ENCODE data around the gene VPS13A. TPM values are rescaled to one million over a fixed set of nuclear protein-coding genes. Genes with fewer than 3 reads are reported as not detected.

Gene VPS13A
- total RNA-seq, 1 experiment from 2014 or later, result 52.8 TPM

- peaks cover 4 to 9% of the 10 kb centered on the region in 2 experiments; a peak in 2 of 4 replicates for H3K36me3 ChIP-seq (ENCODE audit: control insufficient read depth in 1 of 2, insufficient read depth in 2 of 2, low read length in 2 of 2)
- H3K27me3 ChIP-seq (ENCODE audit: insufficient read depth, low read length), result no peaks in the 10 kb centered on the region
- peaks cover 0 to 9% of the 10 kb centered on the region in 2 experiments; a peak in 1 of 4 replicates for H3K4me1 ChIP-seq (ENCODE audit: control insufficient read depth in 1 of 2, insufficient read depth in 2 of 2, low read length in 2 of 2)
- intact Hi-C loops (cut with micrococcal nuclease), result no loop called here
- no peak overlapping the region for H3K9ac ChIP-seq (ENCODE audit: low read length)
- no TSS peak for BruUV-seq (replicated peaks)
- TF ChIP-seq EZH2phosphoT487 (IDR thresholded peaks at IDR 0.05; ENCODE audit: borderline replicate concordance) (no peak), YY1 (IDR thresholded peaks at IDR 0.05; ENCODE audit: extremely low read depth, insufficient replicate concordance, low read depth, low read length) (no peak), RAD21 (IDR thresholded peaks at IDR 0.05; ENCODE audit: low read depth) (no peak), MAX (IDR thresholded peaks at IDR 0.05) (no peak), ATF3 (IDR thresholded peaks at IDR 0.05) (no peak), SIN3A (IDR thresholded peaks at IDR 0.05; ENCODE audit: low read depth) (no peak), TCF7L2 (IDR thresholded peaks at IDR 0.05; ENCODE audit: borderline replicate concordance, extremely low read depth, insufficient read depth, insufficient read length) (no peak), CTCF (IDR thresholded peaks at IDR 0.05 in 2 of 3, conservative IDR thresholded peaks at IDR 0.05 in 1 of 3; ENCODE audit: borderline replicate concordance in 1 of 3, insufficient read depth in 1 of 3, low read depth in 2 of 3, low read length in 2 of 3) (no peak), SP1 (IDR thresholded peaks at IDR 0.05; ENCODE audit: low read depth) (no peak), FOSL1 (IDR thresholded peaks at IDR 0.05; ENCODE audit: low read depth) (no peak), REST (IDR thresholded peaks at IDR 0.05; ENCODE audit: low read depth) (no peak), EZH2 (IDR thresholded peaks at IDR 0.05) (no peak), ZNF274 (IDR thresholded peaks at IDR 0.05; ENCODE audit: low read depth, low read length) (no peak)
- H2AFZ ChIP-seq (ENCODE audit: low read depth, low read length, poor library complexity, severe bottlenecking), result no peak overlapping the region
- H3K9me3 ChIP-seq (ENCODE audit: control insufficient read depth in 1 of 2, insufficient read depth in 1 of 2, low read depth in 1 of 2, low read length in 2 of 2), result no peaks in the 10 kb centered on the region
- no peaks in the 10 kb centered on the region for H4K20me1 ChIP-seq (ENCODE audit: insufficient read depth)
- POLR2A ChIA-PET, result no interaction called here
- DNase-seq (ENCODE audit: low read depth, low spot score), result no peak
- CTCF ChIA-PET, result no interaction called here
- RAD21 ChIA-PET (ENCODE audit: low non-redundant PET in 1 of 2, low total read pairs in 2 of 2, uncharacterized antibody in 2 of 2, unreplicated experiment in 2 of 2), result no interaction called here
- no peak overlapping the region for H3K27ac ChIP-seq (ENCODE audit: low read depth, low read length)
- no peaks in the 10 kb centered on the region; the same call in 1 of the 2 replicates for H3K79me2 ChIP-seq (ENCODE audit: insufficient read depth, low read length)
- no peak overlapping the region for H3K4me2 ChIP-seq (ENCODE audit: low read length)
- H3K4me3 ChIP-seq (replicated peaks in 1 of 2; ENCODE audit: low read depth in 1 of 2, low read length in 2 of 2), result no peak overlapping the region
- H3K9me2 ChIP-seq (ENCODE audit: insufficient read depth), result no peaks in the 10 kb centered on the region
- no peak for ATAC-seq
These were observed 34.2 kb downstream of the VPS13A start for GRCh38 chr9:77211561-77211960.

Data from HCT116 (cell line).